MM.1S (cell line): ENCODE data around the gene CYSLTR2.

Experiments used
- CTCF ChIP-seq: fragments of 300-600 bp; sonication (generic); IDR thresholded peaks from 2 replicates; pipeline ENCODE4 v1.5.1; 2016; ENCODE audit warnings: antibody characterized with exemption, low read length, mixed read lengths
- EZH2 ChIP-seq: fragments of 300-600 bp; sonication (generic); optimal IDR thresholded peaks from 2 replicates; pipeline ENCODE3; 2017; ENCODE audit warnings: low read depth, mild to moderate bottlenecking, antibody characterized with exemption, low read length, mixed read lengths
- EZH2phosphoT487 ChIP-seq: fragments of 300-600 bp; sonication (generic); IDR thresholded peaks from 2 replicates; pipeline ENCODE4 v1.6.1; 2018; ENCODE audit warnings: antibody characterized with exemption, low read length

GRCh38 chr13:48621056-48621455 is 32.7 kb upstream of the CYSLTR2 start:
- TF ChIP-seq CTCF (no peak), EZH2 (no peak), EZH2phosphoT487 (no peak)
